Measurements from ENCODE around the gene STX18.

Gene STX18

DNA sequence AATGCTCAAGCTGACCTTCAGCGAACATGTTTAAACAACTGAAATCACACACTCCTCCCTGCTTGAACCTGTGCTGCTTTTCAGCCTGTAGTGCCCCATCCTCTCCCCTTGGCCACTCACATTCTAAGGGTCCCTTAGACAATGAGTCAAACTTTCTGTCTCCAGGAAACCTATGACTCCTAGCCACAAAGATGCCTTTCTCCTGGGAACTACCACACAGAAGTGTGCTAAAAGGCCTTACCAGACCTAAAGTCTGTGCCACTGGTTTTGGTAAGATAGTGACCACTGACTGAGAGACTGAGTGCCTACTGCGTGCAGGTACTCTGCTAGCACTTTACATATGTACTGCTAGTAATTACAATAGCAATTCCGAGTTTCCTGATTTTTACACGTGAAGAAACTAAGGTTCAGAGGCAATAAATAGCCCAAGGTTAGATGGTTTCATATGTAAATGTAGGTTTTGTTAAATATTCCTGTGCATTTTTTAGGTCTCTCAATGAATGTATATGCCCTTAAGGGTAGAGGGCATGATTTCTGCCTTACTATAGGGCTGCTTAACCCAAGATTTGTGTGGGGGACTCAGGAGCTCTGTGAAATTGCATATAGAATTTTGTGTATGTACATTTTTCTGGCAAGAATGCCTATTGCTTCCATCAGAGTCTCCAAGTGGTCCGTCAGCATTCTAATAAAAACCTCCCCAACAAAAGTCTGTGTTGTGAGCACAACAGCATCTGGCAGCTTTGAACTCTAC is 83.9 kb downstream of the STX18 start:
- Histone ChIP-seq H3K9ac (ENCODE audit: low read length in 5 of 5) (no peak overlapping the region), H3K9me3 (ENCODE audit: control insufficient read depth in 5 of 5, low read length in 5 of 5) (no peaks in the 10 kb centered on the region), H3K36me3 (ENCODE audit: control insufficient read depth in 5 of 5, insufficient read depth in 5 of 5, low read length in 5 of 5) (peaks cover 17 to 64% (median 53%) of the 10 kb centered on the region in 5 donors), H3K4me1 (ENCODE audit: control insufficient read depth in 5 of 5, insufficient read depth in 5 of 5, low read length in 5 of 5) (peaks cover 0 to 8% (median 0%) of the 10 kb centered on the region in 5 donors), H3K27ac (ENCODE audit: low read depth, low read length) (no peak overlapping the region), H3K27me3 (ENCODE audit: control insufficient read depth in 5 of 5, insufficient read depth in 4 of 5, low read length in 5 of 5) (no peaks in the 10 kb centered on the region), H3K4me3 (ENCODE audit: low read depth in 1 of 5, low read length in 5 of 5) (no peak overlapping the region)

DNA sequence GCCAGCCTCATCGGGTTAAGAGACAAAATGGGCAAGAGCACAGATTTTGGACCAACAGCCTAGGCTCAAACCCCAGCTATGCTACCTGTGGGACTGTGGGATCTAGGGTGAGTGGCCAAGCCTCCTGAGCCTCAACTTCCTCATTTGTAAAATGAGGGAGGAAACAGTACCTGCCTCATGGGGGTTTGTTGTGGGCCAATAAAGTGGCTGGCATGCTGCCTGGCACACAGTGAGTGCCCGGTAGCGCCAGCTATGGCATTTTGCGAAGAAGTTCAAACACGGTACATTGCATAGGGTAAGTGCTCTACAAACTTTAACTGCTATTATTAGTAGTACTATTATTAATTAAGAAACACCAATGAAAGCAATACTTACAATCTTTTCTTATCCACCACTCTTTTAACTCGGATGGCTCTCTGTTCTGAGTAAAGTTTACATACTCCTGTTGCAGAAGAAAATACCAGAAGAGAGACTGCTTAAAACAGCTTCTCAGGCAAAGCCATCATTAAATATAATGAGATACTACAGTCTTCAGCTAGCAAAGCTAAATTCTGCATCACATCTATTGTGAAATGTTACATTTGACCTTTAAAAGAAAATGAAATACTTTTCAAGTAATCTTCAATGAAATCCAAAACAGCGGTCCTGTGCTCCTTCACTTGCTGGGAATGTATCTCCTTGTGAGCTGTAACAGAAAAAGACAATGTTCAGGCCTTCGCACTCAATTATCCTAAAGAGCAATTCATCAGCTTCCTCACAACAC is 84.9 kb downstream of the STX18 start:
- Histone ChIP-seq H3K4me1 (ENCODE audit: control insufficient read depth in 5 of 5, insufficient read depth in 5 of 5, low read length in 5 of 5) (peaks cover 0 to 8% (median 0%) of the 10 kb centered on the region in 5 donors), H3K27ac (ENCODE audit: low read depth, low read length) (no peak overlapping the region), H3K27me3 (ENCODE audit: control insufficient read depth in 5 of 5, insufficient read depth in 4 of 5, low read length in 5 of 5) (no peaks in the 10 kb centered on the region), H3K36me3 (ENCODE audit: control insufficient read depth in 5 of 5, insufficient read depth in 5 of 5, low read length in 5 of 5) (peaks cover 26 to 74% (median 57%) of the 10 kb centered on the region in 5 donors), H3K9me3 (ENCODE audit: control insufficient read depth in 5 of 5, low read length in 5 of 5) (peaks cover 0 to 4% (median 0%) of the 10 kb centered on the region in 5 donors), H3K4me3 (ENCODE audit: low read depth in 1 of 5, low read length in 5 of 5) (no peak overlapping the region), H3K9ac (ENCODE audit: low read length in 5 of 5) (peak overlapping the region in 1 of 5 donors; percentile 10)

DNA sequence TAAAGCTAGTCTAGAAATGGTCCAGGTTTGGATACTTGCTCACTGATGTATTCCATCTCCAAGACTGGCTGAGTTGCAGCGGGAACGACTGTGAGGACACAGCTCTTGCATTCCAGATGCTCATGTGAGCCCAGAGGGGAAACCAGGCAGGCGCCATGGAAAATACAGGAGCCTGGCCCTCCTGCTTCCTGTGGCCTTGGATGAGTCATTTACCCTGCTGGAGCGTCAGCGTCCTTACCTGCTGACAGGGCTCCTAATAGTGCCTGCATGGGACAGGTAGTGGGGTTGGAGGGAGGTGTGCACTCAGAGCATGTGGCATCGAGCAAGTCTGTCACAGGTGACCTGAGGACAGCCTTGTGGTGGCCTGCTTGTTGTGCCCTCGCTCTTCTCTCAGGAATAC is 85.5 kb downstream of the STX18 start:
- no peaks in the 10 kb centered on the region for H3K27me3 ChIP-seq (ENCODE audit: control insufficient read depth in 5 of 5, insufficient read depth in 4 of 5, low read length in 5 of 5)

DNA sequence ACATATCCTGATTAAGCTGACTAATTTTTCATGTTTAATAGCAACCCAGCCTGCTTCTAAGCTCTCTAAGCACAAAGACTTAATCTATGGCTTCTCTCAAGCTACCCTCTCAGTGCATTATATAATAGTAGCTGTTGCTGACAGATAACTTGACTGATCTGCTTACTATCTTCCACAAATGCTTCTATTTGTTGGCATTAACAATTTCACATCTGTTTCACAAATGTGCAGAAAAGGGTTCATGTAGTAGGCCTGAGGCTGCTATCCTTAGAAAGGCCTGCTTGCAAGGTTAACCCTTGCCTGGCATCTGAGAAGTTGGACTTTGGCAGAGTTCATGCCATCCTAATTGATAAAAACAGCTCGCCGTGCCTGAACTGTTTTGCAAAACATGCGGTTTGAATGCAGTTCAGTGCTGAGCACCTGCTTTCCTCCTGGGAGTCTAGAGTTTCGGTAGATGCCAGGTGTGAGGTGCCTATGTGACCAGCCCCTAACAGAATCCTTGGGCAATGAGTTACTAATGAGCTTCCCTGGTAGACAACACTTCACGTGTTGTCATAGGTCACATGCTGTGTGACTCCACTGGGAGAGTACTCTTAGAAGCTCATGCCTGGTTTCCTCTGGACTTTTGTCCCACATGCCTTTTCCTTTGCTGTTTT is 86.5 kb downstream of the STX18 start:
- peaks cover 0 to 8% (median 0%) of the 10 kb centered on the region in 5 donors for H3K4me1 ChIP-seq (ENCODE audit: control insufficient read depth in 5 of 5, insufficient read depth in 5 of 5, low read length in 5 of 5)
- H3K9ac ChIP-seq (ENCODE audit: low read length in 5 of 5), result no peak overlapping the region
- H3K9me3 ChIP-seq (ENCODE audit: control insufficient read depth in 5 of 5, low read length in 5 of 5), result peaks cover 0 to 4% (median 0%) of the 10 kb centered on the region in 5 donors
- H3K36me3 ChIP-seq (ENCODE audit: control insufficient read depth in 5 of 5, insufficient read depth in 5 of 5, low read length in 5 of 5), result peaks cover 29 to 81% (median 65%) of the 10 kb centered on the region in 5 donors
- H3K4me3 ChIP-seq (ENCODE audit: low read depth in 1 of 5, low read length in 5 of 5), result no peak overlapping the region
- H3K27me3 ChIP-seq (ENCODE audit: control insufficient read depth in 5 of 5, insufficient read depth in 4 of 5, low read length in 5 of 5), result no peaks in the 10 kb centered on the region
- H3K27ac ChIP-seq (ENCODE audit: low read depth, low read length), result no peak overlapping the region

More for the DNA sequence above, 85.5 kb downstream of the STX18 start:
- Histone ChIP-seq H3K36me3 (ENCODE audit: control insufficient read depth in 5 of 5, insufficient read depth in 5 of 5, low read length in 5 of 5) (peaks cover 29 to 80% (median 63%) of the 10 kb centered on the region in 5 donors), H3K4me3 (ENCODE audit: low read depth in 1 of 5, low read length in 5 of 5) (no peak overlapping the region), H3K27ac (ENCODE audit: low read depth, low read length) (no peak overlapping the region), H3K4me1 (ENCODE audit: control insufficient read depth in 5 of 5, insufficient read depth in 5 of 5, low read length in 5 of 5) (peaks cover 0 to 8% (median 0%) of the 10 kb centered on the region in 5 donors), H3K9me3 (ENCODE audit: control insufficient read depth in 5 of 5, low read length in 5 of 5) (peaks cover 0 to 4% (median 0%) of the 10 kb centered on the region in 5 donors), H3K9ac (ENCODE audit: low read length in 5 of 5) (no peak overlapping the region)

DNA sequence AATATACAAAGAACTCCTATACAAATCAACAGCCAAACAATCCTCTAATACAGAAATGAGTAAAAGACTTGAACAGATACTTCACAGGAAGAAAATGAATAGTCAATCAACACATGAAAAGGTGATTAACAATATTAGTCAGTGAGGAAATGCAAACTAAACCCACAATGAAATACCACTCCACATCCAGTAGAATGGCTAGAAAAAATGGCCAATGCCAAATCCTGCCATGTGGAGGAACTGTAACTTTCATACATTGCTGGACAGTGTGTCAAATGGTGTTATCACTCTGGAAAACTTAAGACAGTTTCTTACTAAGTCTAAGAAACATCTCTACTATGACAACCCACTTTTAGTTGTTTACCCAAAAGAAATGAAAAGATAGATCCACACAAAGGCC is 95.4 kb downstream of the STX18 start:
- Histone ChIP-seq H3K27ac (ENCODE audit: low read depth, low read length) (no peak overlapping the region), H3K36me3 (ENCODE audit: control insufficient read depth in 5 of 5, insufficient read depth in 5 of 5, low read length in 5 of 5) (peaks cover 0 to 7% (median 4%) of the 10 kb centered on the region in 5 donors), H3K9me3 (ENCODE audit: control insufficient read depth in 5 of 5, low read length in 5 of 5) (no peaks in the 10 kb centered on the region), H3K9ac (ENCODE audit: low read length in 5 of 5) (no peak overlapping the region), H3K4me1 (ENCODE audit: control insufficient read depth in 5 of 5, insufficient read depth in 5 of 5, low read length in 5 of 5) (peaks cover 0 to 7% (median 0%) of the 10 kb centered on the region in 5 donors), H3K4me3 (ENCODE audit: low read depth in 1 of 5, low read length in 5 of 5) (no peak overlapping the region), H3K27me3 (ENCODE audit: control insufficient read depth in 5 of 5, insufficient read depth in 4 of 5, low read length in 5 of 5) (no peaks in the 10 kb centered on the region)

DNA sequence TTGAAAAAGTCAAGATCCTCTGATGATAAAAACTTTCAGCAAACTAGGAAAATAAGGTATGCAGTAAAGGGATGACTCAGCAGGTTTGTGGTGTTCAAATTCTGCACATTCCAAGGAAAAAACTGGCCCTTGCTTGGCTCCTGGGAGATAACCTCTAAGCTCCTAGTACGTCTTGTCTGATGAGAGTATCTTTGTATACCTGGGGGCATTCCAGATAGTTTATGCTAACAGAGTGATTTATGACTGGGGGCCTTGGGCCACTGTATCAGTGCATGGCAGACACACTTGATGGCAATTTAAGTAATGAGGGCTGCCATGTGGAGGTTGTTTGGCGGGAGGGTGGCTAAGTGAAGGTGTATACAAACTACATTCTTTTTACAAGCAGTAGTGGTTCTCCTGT is 98.0 kb downstream of the STX18 start:
- Histone ChIP-seq H3K27me3 (ENCODE audit: control insufficient read depth in 5 of 5, insufficient read depth in 4 of 5, low read length in 5 of 5) (no peaks in the 10 kb centered on the region), H3K9ac (ENCODE audit: low read length in 5 of 5) (no peak overlapping the region), H3K4me1 (ENCODE audit: control insufficient read depth in 5 of 5, insufficient read depth in 5 of 5, low read length in 5 of 5) (peaks cover 0 to 7% (median 0%) of the 10 kb centered on the region in 5 donors), H3K4me3 (ENCODE audit: low read depth in 1 of 5, low read length in 5 of 5) (no peak overlapping the region), H3K9me3 (ENCODE audit: control insufficient read depth in 5 of 5, low read length in 5 of 5) (no peaks in the 10 kb centered on the region), H3K27ac (ENCODE audit: low read depth, low read length) (no peak overlapping the region), H3K36me3 (ENCODE audit: control insufficient read depth in 5 of 5, insufficient read depth in 5 of 5, low read length in 5 of 5) (peaks cover 0 to 5% (median 0%) of the 10 kb centered on the region in 5 donors)

DNA sequence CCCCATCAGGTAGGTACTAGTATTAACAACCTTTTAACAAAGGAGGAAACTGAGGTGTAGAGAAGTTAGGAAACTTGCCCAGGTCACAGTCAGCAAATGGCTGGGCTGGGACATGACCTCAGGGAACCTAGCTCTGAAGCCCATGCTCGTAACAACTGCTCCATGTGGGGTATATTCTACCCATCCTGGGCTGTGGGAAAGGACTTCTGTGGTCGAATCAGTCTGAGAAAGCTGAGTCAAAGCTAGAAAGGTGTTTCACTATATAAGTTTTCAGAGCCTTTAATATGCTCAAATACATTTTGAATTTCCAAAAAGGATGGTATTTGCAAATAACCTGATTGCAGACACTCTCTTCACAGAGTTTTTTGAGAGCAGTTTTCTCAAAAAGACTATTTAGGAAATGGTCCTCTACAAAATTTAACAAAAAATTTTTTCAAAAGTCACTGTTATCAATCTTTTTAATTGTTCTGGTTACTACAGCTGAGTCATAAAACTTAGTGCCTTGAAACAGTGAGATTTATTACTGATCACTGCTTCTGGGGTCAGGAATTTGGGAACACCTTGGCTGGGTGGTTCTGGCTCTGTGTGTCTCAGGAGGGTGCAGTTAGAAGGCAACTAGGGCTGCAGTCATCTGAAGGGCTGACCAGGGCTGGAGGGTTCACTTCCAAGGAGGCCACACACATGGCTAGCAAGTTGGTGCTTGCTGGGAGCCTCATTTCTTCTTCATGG is 101.4 kb downstream of the STX18 start:
- Histone ChIP-seq H3K27me3 (ENCODE audit: control insufficient read depth in 5 of 5, insufficient read depth in 4 of 5, low read length in 5 of 5) (no peaks in the 10 kb centered on the region), H3K4me3 (ENCODE audit: low read depth in 1 of 5, low read length in 5 of 5) (no peak overlapping the region), H3K9me3 (ENCODE audit: control insufficient read depth in 5 of 5, low read length in 5 of 5) (no peaks in the 10 kb centered on the region), H3K36me3 (ENCODE audit: control insufficient read depth in 5 of 5, insufficient read depth in 5 of 5, low read length in 5 of 5) (peaks cover 6 to 27% (median 20%) of the 10 kb centered on the region in 5 donors), H3K27ac (ENCODE audit: low read depth, low read length) (no peak overlapping the region), H3K4me1 (ENCODE audit: control insufficient read depth in 5 of 5, insufficient read depth in 5 of 5, low read length in 5 of 5) (peaks cover 0 to 7% (median 0%) of the 10 kb centered on the region in 5 donors), H3K9ac (ENCODE audit: low read length in 5 of 5) (no peak overlapping the region)

DNA sequence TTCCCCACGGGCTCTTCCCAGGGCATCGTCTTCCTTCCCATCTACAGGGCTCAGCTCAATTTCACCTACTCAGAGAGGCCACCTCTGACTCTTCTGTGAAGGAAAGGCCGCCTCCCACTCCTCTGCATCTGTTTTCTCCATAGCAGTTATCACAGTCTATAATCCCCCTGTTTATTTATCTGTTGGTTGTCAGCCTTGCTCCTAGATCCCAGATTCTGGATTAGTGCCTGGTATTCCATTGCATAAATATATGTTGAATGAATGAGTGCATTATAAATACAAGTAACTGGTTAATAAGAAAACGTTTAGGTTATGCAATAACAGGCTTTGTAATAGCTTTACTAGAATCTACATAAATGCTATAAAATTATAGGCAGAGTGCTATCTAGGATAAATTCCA is 102.1 kb downstream of the STX18 start:
- Histone ChIP-seq H3K9me3 (ENCODE audit: control insufficient read depth in 5 of 5, low read length in 5 of 5) (no peaks in the 10 kb centered on the region), H3K4me3 (ENCODE audit: low read depth in 1 of 5, low read length in 5 of 5) (no peak overlapping the region), H3K27me3 (ENCODE audit: control insufficient read depth in 5 of 5, insufficient read depth in 4 of 5, low read length in 5 of 5) (no peaks in the 10 kb centered on the region), H3K4me1 (ENCODE audit: control insufficient read depth in 5 of 5, insufficient read depth in 5 of 5, low read length in 5 of 5) (peaks cover 0 to 7% (median 0%) of the 10 kb centered on the region in 5 donors), H3K9ac (ENCODE audit: low read length in 5 of 5) (no peak overlapping the region), H3K36me3 (ENCODE audit: control insufficient read depth in 5 of 5, insufficient read depth in 5 of 5, low read length in 5 of 5) (peaks cover 9 to 30% (median 23%) of the 10 kb centered on the region in 5 donors), H3K27ac (ENCODE audit: low read depth, low read length) (no peak overlapping the region)

DNA sequence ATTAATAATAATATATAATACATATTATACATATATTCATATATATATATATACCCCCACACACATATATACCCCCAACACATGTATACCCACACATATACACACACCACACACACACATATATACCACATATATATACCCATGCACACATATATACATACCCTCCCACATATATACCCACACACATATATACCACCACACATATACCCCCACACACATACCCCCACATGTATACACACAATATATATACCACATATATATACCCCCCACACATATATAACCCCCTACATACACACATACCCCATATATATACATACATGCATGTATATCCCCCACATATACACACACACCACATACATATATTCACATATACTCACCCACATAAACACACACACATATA is 103.0 kb downstream of the STX18 start:
- peaks cover 0 to 5% (median 0%) of the 10 kb centered on the region in 5 donors for H3K4me1 ChIP-seq (ENCODE audit: control insufficient read depth in 5 of 5, insufficient read depth in 5 of 5, low read length in 5 of 5)
- H3K9ac ChIP-seq (ENCODE audit: low read length in 5 of 5), result no peak overlapping the region
- H3K27ac ChIP-seq (ENCODE audit: low read depth, low read length), result no peak overlapping the region
- no peaks in the 10 kb centered on the region for H3K9me3 ChIP-seq (ENCODE audit: control insufficient read depth in 5 of 5, low read length in 5 of 5)
- no peaks in the 10 kb centered on the region for H3K27me3 ChIP-seq (ENCODE audit: control insufficient read depth in 5 of 5, insufficient read depth in 4 of 5, low read length in 5 of 5)
- H3K36me3 ChIP-seq (ENCODE audit: control insufficient read depth in 5 of 5, insufficient read depth in 5 of 5, low read length in 5 of 5), result peaks cover 13 to 34% (median 26%) of the 10 kb centered on the region in 5 donors
- H3K4me3 ChIP-seq (ENCODE audit: low read depth in 1 of 5, low read length in 5 of 5), result no peak overlapping the region
